HL-60/S4 treated with retinoic acid at 250 ng/mL for 4 days and 3 days (cell line): Measurements from ENCODE around the gene C13orf46.

Source experiments
- in situ Hi-C: fragments of 300-500 bp; cut with MboI; formaldehyde crosslinking; loops from 2 replicates; pipeline ENCODE4 v1.7.0; 2022; ENCODE audit warnings: low sequenced_read_pairs

C13orf46 gene

GRCh38 chr13:113972451-113973217, 1.2 kb downstream of the C13orf46 start:
- in situ Hi-C loops, result no loop called here

DNA sequence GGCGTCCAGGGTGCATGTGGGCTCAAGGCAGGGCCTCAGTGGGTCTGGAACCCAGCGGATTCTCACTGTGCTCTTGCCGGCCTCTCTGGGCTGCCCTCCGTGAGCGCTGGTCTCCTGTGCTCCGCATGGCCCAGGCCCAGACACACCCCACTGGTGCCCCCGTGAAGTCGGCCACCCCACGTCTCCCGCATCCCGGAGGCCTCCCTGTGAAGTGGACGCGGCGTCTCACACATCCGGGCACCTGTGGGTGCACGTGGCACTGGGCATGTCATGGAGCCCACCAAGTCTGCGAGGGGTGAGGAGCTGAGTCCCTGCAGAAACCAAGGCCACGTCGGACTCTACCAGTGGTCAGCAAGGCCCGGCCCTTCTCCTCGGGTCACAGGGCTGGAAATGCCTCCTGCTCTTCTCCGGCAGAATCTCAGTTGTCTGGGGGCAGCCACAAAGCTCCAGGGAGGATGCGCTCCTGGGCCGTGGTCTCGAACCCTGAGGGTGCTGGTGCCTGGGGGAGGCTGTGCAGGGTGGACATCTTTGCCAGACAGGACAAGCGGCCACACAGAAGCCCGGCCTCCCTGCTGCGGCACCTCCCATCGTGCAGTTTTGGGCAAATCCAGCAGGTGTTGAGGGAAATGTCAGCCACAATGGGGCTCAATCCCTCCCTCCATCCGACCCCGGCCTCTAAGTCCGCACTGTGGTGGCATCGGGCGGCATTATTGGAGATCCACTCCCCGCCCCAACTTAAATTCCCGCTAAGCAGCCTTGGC, 2.2 kb downstream of the C13orf46 start:
- in situ Hi-C loops, result no loop called here

- in situ Hi-C loops, result no loop called here
Observed at GRCh38 chr13:113970810-113971470, 2.9 kb downstream of the C13orf46 start.

DNA sequence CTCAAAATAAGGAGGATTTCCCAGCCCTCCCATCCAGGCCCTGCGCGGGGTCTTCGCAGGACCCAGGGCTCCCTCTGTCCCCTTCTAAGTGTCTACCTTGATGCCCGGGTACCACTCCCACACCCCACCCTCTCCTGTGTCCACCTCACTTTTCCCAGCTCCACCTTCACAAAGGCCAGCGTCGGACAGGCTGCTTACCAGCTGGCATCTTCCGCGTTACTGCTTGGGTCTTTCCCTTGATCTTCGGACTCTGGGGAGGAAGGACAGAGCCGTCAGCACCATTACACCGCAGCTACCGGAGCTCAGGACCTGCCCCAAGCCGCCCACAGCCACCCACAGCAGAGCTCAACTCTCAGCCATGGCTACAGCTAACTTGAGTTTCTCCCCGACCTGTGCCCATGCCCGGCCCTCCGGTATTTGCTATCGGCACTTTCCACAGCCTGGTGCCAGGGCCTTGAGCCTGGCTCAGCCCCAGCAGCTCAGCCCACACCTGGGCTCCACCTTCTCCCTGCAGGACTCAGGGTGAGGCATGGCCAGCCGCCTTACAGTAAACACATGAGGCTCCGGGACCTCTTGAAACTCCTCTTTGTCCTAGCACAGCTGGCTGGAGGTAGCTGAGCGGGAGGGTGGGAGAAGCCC, 3.8 kb downstream of the C13orf46 start:
- in situ Hi-C loops, result no loop called here

DNA sequence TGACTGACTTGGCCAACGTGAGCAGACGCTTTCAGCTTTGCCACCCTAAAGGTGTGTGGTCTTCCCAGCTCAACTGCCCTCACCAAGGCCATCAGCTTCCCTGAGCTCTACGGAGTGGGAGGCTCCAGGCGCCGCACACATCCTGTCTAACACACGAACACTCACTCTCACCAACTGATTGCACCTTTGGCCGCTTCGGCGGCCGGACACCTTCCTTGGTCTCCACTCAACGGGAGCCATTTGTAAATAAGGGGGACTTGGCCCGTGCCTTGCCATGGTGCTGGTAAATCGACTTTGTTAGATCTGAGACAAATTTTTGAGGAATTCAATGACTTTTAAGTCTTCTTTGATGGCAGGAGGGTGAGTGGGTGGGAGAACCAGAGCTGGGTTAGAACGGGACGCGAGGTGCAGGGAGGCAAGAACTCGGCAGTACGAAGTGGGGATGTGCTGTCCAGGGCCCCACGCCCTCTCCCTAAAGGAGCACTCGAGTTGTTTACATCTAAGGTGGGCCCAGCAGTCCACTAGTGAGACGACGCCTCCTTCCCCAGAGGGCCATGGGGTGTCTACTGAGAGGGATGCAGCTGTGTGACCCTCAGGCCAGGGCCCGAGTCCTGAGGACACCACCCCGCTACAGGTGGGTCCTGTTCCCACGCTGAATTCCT, 4.4 kb downstream of the C13orf46 start:
- in situ Hi-C loops, result no loop called here

DNA sequence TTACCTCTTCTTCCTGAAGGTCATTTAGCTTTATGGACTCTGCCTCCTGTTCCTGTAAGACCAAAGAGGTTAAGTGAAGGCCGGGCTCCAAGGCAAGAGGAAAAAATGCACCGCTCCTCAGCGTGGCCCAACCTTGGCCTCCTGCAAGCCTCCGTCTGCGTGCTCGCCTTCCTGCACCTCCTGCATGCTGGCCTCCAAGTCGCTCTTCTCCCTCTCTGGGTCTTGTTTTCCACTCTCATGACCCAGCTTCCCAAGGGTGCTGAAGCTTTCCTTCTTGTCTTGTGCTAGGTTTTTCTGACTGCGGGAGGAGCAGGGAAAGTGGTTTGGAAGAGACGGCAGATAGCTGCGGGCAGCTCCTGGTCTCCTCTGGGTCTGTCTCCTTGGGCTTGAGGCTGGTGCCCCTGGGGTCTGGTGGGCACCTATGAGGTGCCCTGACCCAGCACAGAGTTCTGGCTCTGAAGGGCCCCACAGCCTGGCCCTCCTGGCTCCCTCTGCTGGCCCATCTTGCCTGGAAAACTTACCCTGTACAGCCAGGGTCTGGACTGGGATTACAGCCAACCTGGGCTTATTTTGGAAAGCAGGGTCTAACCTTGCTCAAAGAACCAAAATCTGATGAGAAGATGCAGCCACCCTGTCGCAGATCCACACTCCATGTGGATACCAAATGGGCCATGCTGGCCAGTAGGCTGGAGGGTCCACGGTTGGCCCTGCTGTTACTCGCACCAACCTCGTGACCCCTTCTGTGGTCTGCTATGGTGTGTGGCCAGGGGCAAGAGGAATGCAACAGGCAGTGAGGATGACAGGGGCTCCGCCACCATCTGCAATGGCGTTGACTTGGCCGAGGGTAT, 5.2 kb downstream of the C13orf46 start:
- in situ Hi-C loops, result no loop called here

- in situ Hi-C loops, result no loop called here
Observed at GRCh38 chr13:113967729-113968462, 6.0 kb downstream of the C13orf46 start.

DNA sequence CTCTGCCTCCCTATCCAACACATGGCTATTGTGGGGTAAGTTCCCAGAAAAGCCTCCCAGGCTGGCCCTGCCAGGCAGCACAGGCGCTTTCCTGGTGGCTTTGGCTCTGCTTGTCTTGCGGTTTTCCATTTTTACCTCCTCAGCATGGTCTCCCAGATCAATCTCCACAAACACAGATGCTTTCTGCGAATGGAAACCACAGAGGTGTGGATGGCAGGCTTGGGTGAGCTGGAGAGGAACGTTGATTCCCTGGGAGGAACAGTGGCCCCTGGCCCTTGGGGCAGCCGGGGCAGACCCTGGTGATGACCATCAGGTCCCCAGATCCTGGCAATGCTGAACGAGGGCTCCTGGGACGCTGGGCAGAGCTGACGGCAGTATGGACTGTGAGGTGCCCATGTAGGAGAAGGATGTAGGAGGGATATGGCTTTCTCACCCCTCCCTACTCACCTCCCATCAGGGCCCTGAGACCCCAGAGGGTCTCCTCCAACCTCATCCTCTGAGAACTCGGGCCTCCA, 6.6 kb downstream of the C13orf46 start:
- in situ Hi-C loops, result no loop called here

- in situ Hi-C loops, result no loop called here
Observed at GRCh38 chr13:113965968-113966884, 7.7 kb downstream of the C13orf46 start.

GRCh38 chr13:113965383-113965874, 8.4 kb downstream of the C13orf46 start:
- in situ Hi-C loops, result no loop called here

- in situ Hi-C loops, result no loop called here
Observed at GRCh38 chr13:113964251-113964995, 9.5 kb downstream of the C13orf46 start.

GRCh38 chr13:113963376-113963775, 10.5 kb downstream of the C13orf46 start:
- in situ Hi-C loops, result no loop called here

GRCh38 chr13:113962975-113963374, 10.9 kb downstream of the C13orf46 start:
- in situ Hi-C loops, result no loop called here

DNA sequence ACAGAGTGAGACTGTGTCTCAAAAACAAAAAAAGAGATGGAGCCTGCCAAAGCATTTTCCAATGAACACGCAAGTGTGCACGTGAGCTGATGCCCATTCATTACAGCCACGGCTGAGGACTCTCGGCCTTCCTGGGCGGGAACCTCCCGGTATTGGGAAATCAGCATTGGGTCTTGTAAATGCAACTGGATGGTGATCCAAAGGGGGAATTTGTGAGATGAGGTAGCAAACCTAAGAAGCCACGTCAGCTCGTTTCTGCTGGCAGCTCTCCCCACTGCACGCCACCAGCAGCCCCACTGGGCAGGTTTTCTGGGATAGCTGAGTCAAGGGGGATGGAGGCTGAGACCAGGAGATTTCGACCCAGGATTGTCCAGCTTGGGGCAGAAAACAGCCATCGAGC, 11.5 kb downstream of the C13orf46 start:
- in situ Hi-C loops, result no loop called here

- in situ Hi-C loops, result no loop called here
Observed at GRCh38 chr13:113960276-113960948, 13.5 kb downstream of the C13orf46 start.

- in situ Hi-C loops, result no loop called here
Observed at GRCh38 chr13:113959198-113959597, 14.7 kb downstream of the C13orf46 start.
